ENCODE results near the gene ESRRA. TPM values are rescaled to one million over a fixed set of nuclear protein-coding genes. Genes with fewer than 3 reads are reported as not detected.

ESRRA gene
- total and polyA plus RNA-seq, 10 of the 15 experiments (the other 5 are each of a cell fraction or from before 2014, with no cell fraction given) = 0.32 to 48.9 (median 12.6) TPM

- TF ChIP-seq SIX5 (IDR thresholded peaks at IDR 0.05; ENCODE audit: low read depth, low read length, severe bottlenecking) = no peak
- TF ChIP-seq MXI1 (IDR thresholded peaks at IDR 0.05; ENCODE audit: low read depth, low read length) = 0 out of 2 replicates have a peak, but pooled peaks have one; percentile 45
- TF ChIP-seq ASH2L (IDR thresholded peaks at IDR 0.05; ENCODE audit: borderline replicate concordance, low read depth) = peak; percentile 74; the same call in 1 of the 2 replicates
- TF ChIP-seq IKZF1 (conservative IDR thresholded peaks at IDR 0.05) = peak; percentile 16; the same call in 1 of the 2 replicates
- TF ChIP-seq TARDBP (IDR thresholded peaks at IDR 0.05; ENCODE audit: borderline replicate concordance) = no peak
- 0 out of 2 replicates have a peak, but pooled peaks have one; percentile 13 for TF ChIP-seq TAF1 (IDR thresholded peaks at IDR 0.05; ENCODE audit: borderline replicate concordance, low read depth, low read length)
- no peak for TF ChIP-seq HDAC2 (IDR thresholded peaks at IDR 0.05)
- TF ChIP-seq MTA2 (IDR thresholded peaks at IDR 0.05; ENCODE audit: low read depth) = peak; percentile 73
- TF ChIP-seq FOXK2 (IDR thresholded peaks at IDR 0.05) = no peak
- no peak for TF ChIP-seq WRNIP1 (IDR thresholded peaks at IDR 0.05; ENCODE audit: borderline replicate concordance, low read depth, low read length)
- TF ChIP-seq STAT3 (IDR thresholded peaks at IDR 0.05; ENCODE audit: low read depth, low read length) = no peak
- no peak for TF ChIP-seq SREBF2 (IDR thresholded peaks at IDR 0.05; ENCODE audit: low read length)
- peak; percentile 67 for TF ChIP-seq NR2C2 (IDR thresholded peaks at IDR 0.05; ENCODE audit: borderline replicate concordance, control insufficient read depth, insufficient read length, low read depth)
- TF ChIP-seq SUPT20H (IDR thresholded peaks at IDR 0.05; ENCODE audit: borderline replicate concordance, control insufficient read depth, low read depth, low read length) = no peak
- TF ChIP-seq RFX5 (IDR thresholded peaks at IDR 0.05; ENCODE audit: low read depth, low read length) = no peak
- no peak for TF ChIP-seq GATAD2B (conservative IDR thresholded peaks at IDR 0.05; ENCODE audit: low read depth)
- no peak for TF ChIP-seq KLF5 (IDR thresholded peaks at IDR 0.05; ENCODE audit: partially characterized antibody)
- no peak for TF ChIP-seq GABPA (IDR thresholded peaks at IDR 0.05; ENCODE audit: low read depth)
- TF ChIP-seq ZBTB40 (IDR thresholded peaks at IDR 0.05; ENCODE audit: borderline replicate concordance) = no peak; the same call in 1 of the 2 replicates
- TF ChIP-seq IRF4 (IDR thresholded peaks at IDR 0.05; ENCODE audit: low read depth, low read length) = no peak
- no peak for TF ChIP-seq KDM1A (IDR thresholded peaks at IDR 0.05; ENCODE audit: borderline replicate concordance)
- no peak for TF ChIP-seq TCF7 (IDR thresholded peaks at IDR 0.05; ENCODE audit: borderline replicate concordance)
- no peak for TF ChIP-seq PML (IDR thresholded peaks at IDR 0.05; ENCODE audit: low read length)
- TF ChIP-seq SMAD1 (IDR thresholded peaks at IDR 0.05; ENCODE audit: low read depth, partially characterized antibody) = no peak
- no peak for TF ChIP-seq SPI1 (IDR thresholded peaks at IDR 0.05; ENCODE audit: borderline replicate concordance, insufficient read depth, low read depth, low read length)
- 0 out of 2 replicates have a peak, but pooled peaks have one; percentile 30 for TF ChIP-seq POLR2AphosphoS5 (IDR thresholded peaks at IDR 0.05; ENCODE audit: low read length)
- TF ChIP-seq IRF5 (IDR thresholded peaks at IDR 0.05; ENCODE audit: borderline replicate concordance) = no peak
- TF ChIP-seq DPF2 (IDR thresholded peaks at IDR 0.05) = no peak
Measured at GRCh38 chr11:64305691-64306562, 603 bp downstream of the ESRRA start (continued).
